ENCODE data around the gene PTS. TPM values are rescaled to one million over a fixed set of nuclear protein-coding genes. Genes with fewer than 3 reads are reported as not detected.

The PTS gene
- total RNA-seq, 1 donor from 2014 or later = 39.5 TPM

- peak in 1 of 2 donors; percentile 56 for DNase-seq (ENCODE audit: low read depth in 2 of 2)
These were observed 34.3 kb downstream of the PTS start, which contains the start of gene PLET1 for GRCh38 chr11:112260490-112260889. TSS of gene PLET1 (minus strand) at chr11:112260860. CDS start at chr11:112260589, 271 bp downstream.

GRCh38 chr11:112265659-112266409, 39.6 kb downstream of the PTS start:
- DNase-seq (ENCODE audit: low read depth in 2 of 2) = no peak

- DNase-seq (ENCODE audit: low read depth in 2 of 2) = no peak
These were observed 40.2 kb downstream of the PTS start for GRCh38 chr11:112266410-112266778.

GRCh38 chr11:112267188-112267591, 41.0 kb downstream of the PTS start:
- DNase-seq (ENCODE audit: low read depth in 2 of 2) = no peak

- no peak for DNase-seq (ENCODE audit: low read depth in 2 of 2)
These were observed 42.2 kb downstream of the PTS start for GRCh38 chr11:112268406-112268805.

- DNase-seq (ENCODE audit: low read depth in 2 of 2) = no peak
These were observed 42.9 kb downstream of the PTS start for GRCh38 chr11:112269139-112269538.

- no peak for DNase-seq (ENCODE audit: low read depth in 2 of 2)
These were observed 44.4 kb downstream of the PTS start for GRCh38 chr11:112270551-112271180.

GRCh38 chr11:112271242-112271641, 45.0 kb downstream of the PTS start:
- no peak for DNase-seq (ENCODE audit: low read depth in 2 of 2)

- no peak for DNase-seq (ENCODE audit: low read depth in 2 of 2)
These were observed 46.8 kb downstream of the PTS start for GRCh38 chr11:112273066-112273465.

GRCh38 chr11:112274007-112274783, 48.0 kb downstream of the PTS start:
- no peak for DNase-seq (ENCODE audit: low read depth in 2 of 2)

- no peak for DNase-seq (ENCODE audit: low read depth in 2 of 2)
These were observed 50.8 kb downstream of the PTS start for GRCh38 chr11:112277029-112277428.

GRCh38 chr11:112277941-112278340, 51.7 kb downstream of the PTS start:
- no peak for DNase-seq (ENCODE audit: low read depth in 2 of 2)

- no peak for DNase-seq (ENCODE audit: low read depth in 2 of 2)
These were observed 52.6 kb downstream of the PTS start for GRCh38 chr11:112278803-112279202.

- DNase-seq (ENCODE audit: low read depth in 2 of 2) = peak; percentile 63 to 71
These were observed 53.7 kb downstream of the PTS start for GRCh38 chr11:112279901-112280267.

GRCh38 chr11:112280268-112281126, 54.3 kb downstream of the PTS start:
- DNase-seq (ENCODE audit: low read depth in 2 of 2) = peak; percentile 81 to 88

GRCh38 chr11:112281726-112282125, 55.5 kb downstream of the PTS start:
- no peak for DNase-seq (ENCODE audit: low read depth in 2 of 2)

Other genes with a start within 250 kb of the PTS start
- 22.0 and 26.6 TPM in 2 replicates for gene DLAT, start 201.0 kb upstream of the PTS start, total RNA-seq
- gene PIH1D2, start 152.4 kb upstream of the PTS start, total RNA-seq = 0.40 and 0.87 TPM in 2 replicates
- 12.0 and 14.1 TPM in 2 replicates for gene NKAPD1, start 152.1 kb upstream of the PTS start, total RNA-seq
- gene TIMM8B, start 139.7 kb upstream of the PTS start, total RNA-seq = 98.1 and 115 TPM in 2 replicates
- gene SDHD, start 139.6 kb upstream of the PTS start, total RNA-seq = 158 and 170 TPM in 2 replicates
- gene IL18, start 62.3 kb upstream of the PTS start, total RNA-seq = 0.22 TPM in 1 of 2 replicates, not detected in the other
- gene TEX12, start 59.1 kb upstream of the PTS start, total RNA-seq = under 0.01 TPM in 1 of 2 replicates, not detected in the other
- gene BCO2, start 50.9 kb upstream of the PTS start, total RNA-seq = 0.22 and 0.60 TPM in 2 replicates
- not detected in 2 replicates for gene PLET1, start 34.4 kb downstream of the PTS start, total RNA-seq